Ovary (tissue), 9 donors: ENCODE results near the gene YES1. TPM values are rescaled to one million over a fixed set of nuclear protein-coding genes. Genes with fewer than 3 reads are reported as not detected.
"Not testable (repeated sequence)": the region's sequence is repeated elsewhere in the genome, so short reads cannot be mapped to it uniquely, and the experiment has no call there.

Experiments used
- DNase-seq, 5 donors: peaks; one replicate each; pipeline ENCODE4 v3.0.0-alpha.2; 2019 to 2020
- H3K27ac ChIP-seq, 2 donors: fragments of 200-600 bp; one replicate each; pipeline versions ENCODE4 v1.5.1 to v1.8.0; 2019 to 2022
- H3K27me3 ChIP-seq: fragments of 200-600 bp; one replicate; pipeline ENCODE4 v1.8.0; 2022
- H3K36me3 ChIP-seq: fragments of 200-600 bp; sonication (generic); one replicate; pipeline ENCODE4 v1.5.1; 2019
- H3K4me1 ChIP-seq: one replicate; pipeline ENCODE4 v1.8.1; 2013; ENCODE audit warnings: mild to moderate bottlenecking, moderate library complexity; ENCODE audit not compliant: insufficient read depth
- H3K4me3 ChIP-seq: fragments of 200-600 bp; sonication (generic); one replicate; pipeline ENCODE4 v1.5.1; 2017
- H3K9me3 ChIP-seq, 2 donors: fragments of 200-600 bp in 1 of 2; sonication (generic) in 1 of 2; one replicate each; pipeline versions ENCODE4 v1.5.1 to v1.8.1; 2013 to 2019; ENCODE audit warnings: mild to moderate bottlenecking in 1 of 2, moderate library complexity in 1 of 2
- CTCF ChIP-seq, 3 donors: fragments of 450-650 bp in 2 of 3; fragments of 200-600 bp in 1 of 3; IDR thresholded peaks; one replicate each; pipeline versions ENCODE4 v1.5.1 to v1.8.0; 2016 to 2022; ENCODE audit warnings: antibody characterized with exemption in 3 of 3, mild to moderate bottlenecking in 1 of 3
- EP300 ChIP-seq: sonication (generic); formaldehyde crosslinking; IDR thresholded peaks from one replicate; pipeline ENCODE4 v1.6.1; 2017; ENCODE audit warnings: antibody characterized with exemption
- POLR2A ChIP-seq: fragments of 450-650 bp; IDR thresholded peaks from one replicate; pipeline ENCODE4 v1.6.1; 2017; ENCODE audit warnings: antibody characterized with exemption, mild to moderate bottlenecking, moderate library complexity
- WGBS, 3 donors: extraction: QIAGEN DNeasy Blood & Tissue Kit in 1 of 3; methylation state at CpG; one replicate each; pipeline versions ENCODE4 v1.1.5 to v1.1.7; 2013 to 2017; 5-methylcytosine and 5-hydroxymethylcytosine counted together
- intact Hi-C, 4 donors: fragments of 100-400 bp; cut with DNase I; formaldehyde crosslinking; loops; one replicate each; pipeline versions ENCODE4 v1.11.0 to v1.15.1; 2022 to 2023
- polyA plus RNA-seq, 2 donors: library from polyadenylated mRNA; stranded (reverse); fragments of 200-250 nt in 1 of 2; fragments of 350-450 nt in 1 of 2; fragmentation: Illumina TruSeq in 1 of 2; extraction: RNeasy Lipid Tissue Mini Kit (QIAGEN cat#74804) in 1 of 2; gene quantifications; one replicate each; pipeline ENCODE4 v1.2.3, GENCODE V29; 2013 to 2014
- total RNA-seq, 7 donors: library from RNA; depleted of rRNA in 2 of 7; stranded (reverse); fragments of >200 nt in 2 of 7; fragmentation: NEBNext Ultra II Directional in 3 of 7; extraction: Animal tissue kit (Norgen Biotek cat#: 25700) in 3 of 7; gene quantifications; one replicate each; pipeline versions ENCODE4 v1.1.0 to v1.2.4, GENCODE V29; 2016 to 2023
- donor health status: DM: no; HTN: no; CAD: no; lungs with moderate emphysema.
- donor health status: DM: no; HTN: no; CAD: no.
- donor health status: Bipolar disorder and iron deficiency.
- donor health status: DM: yes; HTN: yes; CAD: no.
- donor health status: DM: no; HTN: no; CAD: no.
- donor health status: DM: yes; HTN: yes; CAD: no.

Gene YES1
- total and polyA plus RNA-seq, 9 donors: 14.3 to 95.1 (median 34.6) TPM

GRCh38 chr18:801137-801536 lies 10.9 kb downstream of the YES1 start:
- 82 to 86% (median 82%) methylated on average over 3 of the region's 3 CpGs for whole genome bisulfite sequencing, 3 donors

GRCh38 chr18:799943-800342 lies 12.1 kb downstream of the YES1 start:
- TF ChIP-seq CTCF (IDR thresholded peaks at IDR 0.05) (no peak), POLR2A (no peak), EP300 (no peak)
- Histone ChIP-seq H3K27ac (no peak overlapping the region), H3K9me3 (no peaks in the 10 kb centered on the region), H3K27me3 (no peaks in the 10 kb centered on the region), H3K4me1 (no peaks in the 10 kb centered on the region), H3K4me3 (no peak overlapping the region), H3K36me3 (no peaks in the 10 kb centered on the region)
- 96 to 100% (median 98%) methylated on average over 1 of the region's 1 CpG for WGBS, 3 donors
- intact Hi-C loops: no loop called here
- DNase-seq: no peak

More at GRCh38 chr18:801137-801536, 10.9 kb downstream of the YES1 start:
- DNase-seq: no peak
- TF ChIP-seq EP300 (no peak), CTCF (IDR thresholded peaks at IDR 0.05) (no peak), POLR2A (no peak)
- Histone ChIP-seq H3K4me1 (no peaks in the 10 kb centered on the region), H3K27me3 (no peaks in the 10 kb centered on the region), H3K9me3 (no peaks in the 10 kb centered on the region), H3K27ac (no peak overlapping the region), H3K36me3 (no peaks in the 10 kb centered on the region), H3K4me3 (no peak overlapping the region)
- intact Hi-C loops: no loop called here

GRCh38 chr18:795383-795782 lies 16.7 kb downstream of the YES1 start:
- WGBS, 3 donors: 90 to 100% (median 92%) methylated on average over 1 of the region's 1 CpG

GRCh38 chr18:789397-789796 lies 22.6 kb downstream of the YES1 start:
- H3K36me3 ChIP-seq: no peaks in the 10 kb centered on the region
- DNase-seq: no peak
- no peaks in the 10 kb centered on the region for H3K27me3 ChIP-seq
- peaks cover 3% of the 10 kb centered on the region for H3K4me1 ChIP-seq
- H3K4me3 ChIP-seq: no peak overlapping the region
- TF ChIP-seq POLR2A (no peak), CTCF (IDR thresholded peaks at IDR 0.05) (no peak), EP300 (no peak)
- no peaks in the 10 kb centered on the region for H3K9me3 ChIP-seq
- H3K27ac ChIP-seq: no peak overlapping the region
- intact Hi-C loops: no loop called here
- WGBS, 3 donors: 70 to 80% (median 77%) methylated on average over 1 of the region's 1 CpG

More at GRCh38 chr18:795383-795782, 16.7 kb downstream of the YES1 start:
- H3K4me3 ChIP-seq, H3K4me1 ChIP-seq, DNase-seq, H3K36me3 ChIP-seq, intact Hi-C loops, H3K9me3 ChIP-seq, H3K27me3 ChIP-seq, H3K27ac ChIP-seq: not testable (repeated sequence)

GRCh38 chr18:785242-785641 lies 26.8 kb downstream of the YES1 start:
- intact Hi-C loops: no loop called here

More at GRCh38 chr18:785242-785641, 26.8 kb downstream of the YES1 start:
- no peak overlapping the region for H3K27ac ChIP-seq
- no peak for DNase-seq
- TF ChIP-seq CTCF (IDR thresholded peaks at IDR 0.05): no peak
- TF ChIP-seq POLR2A: no peak
- TF ChIP-seq EP300: no peak
- peaks cover 3% of the 10 kb centered on the region for H3K4me1 ChIP-seq
- no peaks in the 10 kb centered on the region for H3K9me3 ChIP-seq
- H3K27me3 ChIP-seq: no peaks in the 10 kb centered on the region
- H3K4me3 ChIP-seq: no peak overlapping the region
- 89 to 97% (median 94%) methylated on average over 1 of the region's 1 CpG for WGBS, 3 donors
- no peaks in the 10 kb centered on the region for H3K36me3 ChIP-seq
